HepG2 (cell line): ENCODE results near the gene PEX12. TPM values are rescaled to one million over a fixed set of nuclear protein-coding genes. Genes with fewer than 3 reads are reported as not detected.

Experiments
- AKAP8 ChIP-seq: sonication (generic); formaldehyde crosslinking; IDR thresholded peaks from 2 replicates; pipeline ENCODE4 v1.5.1; 2020; ENCODE audit warnings: mild to moderate bottlenecking, missing genetic modification reagents
- ATF1 ChIP-seq: IDR thresholded peaks from 2 replicates; pipeline ENCODE4 v1.6.1; 2016; ENCODE audit warnings: mild to moderate bottlenecking, control low read depth
- ATF7-NPFF ChIP-seq: sonication (generic); formaldehyde crosslinking; IDR thresholded peaks from 2 replicates; pipeline ENCODE4 v1.8.1; 2023; ENCODE audit warnings: mild to moderate bottlenecking, low read depth, missing genetic modification reagents, moderate library complexity
- CC2D1A ChIP-seq: sonication (generic); formaldehyde crosslinking; IDR thresholded peaks from 2 replicates; pipeline ENCODE4 v1.8.1; 2023; ENCODE audit warnings: mild to moderate bottlenecking, missing genetic modification reagents
- CCAR2 ChIP-seq: fragments of 200-400 bp; formaldehyde crosslinking; optimal IDR thresholded peaks from 2 replicates; pipeline ENCODE3; 2018; ENCODE audit warnings: low read depth, mild to moderate bottlenecking, low read length, moderate library complexity
- FOXC1 ChIP-seq: sonication (generic); formaldehyde crosslinking; IDR thresholded peaks from 2 replicates; pipeline ENCODE4 v1.8.0; 2022; ENCODE audit warnings: mild to moderate bottlenecking, missing genetic modification reagents, borderline replicate concordance
- FOXJ3 ChIP-seq: sonication (generic); formaldehyde crosslinking; IDR thresholded peaks from 2 replicates; pipeline ENCODE4 v1.4.0; 2020; ENCODE audit warnings: missing genetic modification reagents, mild to moderate bottlenecking, borderline replicate concordance
- GABPB1 ChIP-seq: IDR thresholded peaks from 2 replicates; pipeline ENCODE4 v1.6.1; 2016; ENCODE audit warnings: mild to moderate bottlenecking, missing genetic modification reagents, moderate library complexity, missing compliant biosample characterization
- KDM2A ChIP-seq: sonication (generic); formaldehyde crosslinking; IDR thresholded peaks from 2 replicates; pipeline ENCODE4 v1.4.0; 2020; ENCODE audit warnings: low read depth, missing genetic modification reagents, borderline replicate concordance
- NONO ChIP-seq, 2 experiments: fragments of 450-650 bp in 1 of 2; sonication (generic) in 1 of 2; formaldehyde crosslinking in 1 of 2; IDR thresholded peaks in 1 of 2; conservative IDR thresholded peaks in 1 of 2; 2 replicates each; pipeline versions ENCODE4 v1.6.1 to v1.8.0; 2017 to 2022; ENCODE audit warnings: mild to moderate bottlenecking in 1 of 2, missing genetic modification reagents in 1 of 2, moderate library complexity in 1 of 2
- SMARCE1 ChIP-seq: fragments of 450-650 bp; IDR thresholded peaks from 2 replicates; pipeline ENCODE4 v1.6.1; 2017; ENCODE audit warnings: borderline replicate concordance
- TERF1 ChIP-seq: sonication (generic); formaldehyde crosslinking; IDR thresholded peaks from 2 replicates; pipeline ENCODE4 v1.8.0; 2022; ENCODE audit warnings: mild to moderate bottlenecking, missing genetic modification reagents, moderate library complexity
- TIGD3 ChIP-seq: sonication (generic); formaldehyde crosslinking; IDR thresholded peaks from 2 replicates; pipeline ENCODE4 v1.5.1; 2020; ENCODE audit warnings: mild to moderate bottlenecking, missing genetic modification reagents, borderline replicate concordance
- TSC22D2 ChIP-seq: sonication (generic); formaldehyde crosslinking; IDR thresholded peaks from 2 replicates; pipeline ENCODE4 v1.5.1; 2020; ENCODE audit warnings: missing genetic modification reagents, mild to moderate bottlenecking, borderline replicate concordance
- ZNF451 ChIP-seq: sonication (generic); formaldehyde crosslinking; IDR thresholded peaks from 2 replicates; pipeline ENCODE4 v1.5.0; 2020; ENCODE audit warnings: mild to moderate bottlenecking, missing genetic modification reagents
- ZNF609 ChIP-seq: sonication (generic); formaldehyde crosslinking; IDR thresholded peaks from 2 replicates; pipeline ENCODE4 v1.4.0; 2020; ENCODE audit warnings: mild to moderate bottlenecking, missing genetic modification reagents, borderline replicate concordance
- polyA plus RNA-seq, 8 experiments: library from polyadenylated mRNA; depleted of rRNA in 3 of 8; stranded (reverse) in 7 of 8; unstranded in 1 of 8; fragments of >200 nt; fragmentation: Illumina TruSeq in 4 of 8; extraction: Trizol in 4 of 8; gene quantifications; 2 replicates each; pipeline versions ENCODE4 v1.2.1 to v1.2.3, GENCODE V29; 2011 to 2016; ENCODE audit warnings: low read depth in 4 of 8, missing spikeins in 1 of 8, mixed read lengths in 1 of 8; ENCODE audit not compliant: insufficient read depth in 1 of 8
- total RNA-seq, 5 experiments: library from RNA; depleted of rRNA; stranded (reverse); fragments of >200 nt; fragmentation: Illumina TruSeq; extraction: Trizol; gene quantifications; 2 replicates each; pipeline ENCODE4 v1.2.3, GENCODE V29; 2016; ENCODE audit warnings: low read depth in 1 of 5
- TF ChIP-seq, protein P1 (sequence below): sonication (generic); formaldehyde crosslinking; IDR thresholded peaks from 2 replicates; pipeline ENCODE4 v1.8.0; 2022; ENCODE audit warnings: mild to moderate bottlenecking, missing genetic modification reagents, moderate library complexity
- TF ChIP-seq, protein P2 (sequence below): sonication (generic); formaldehyde crosslinking; conservative IDR thresholded peaks from 2 replicates; pipeline ENCODE4 v1.4.0; 2020; ENCODE audit warnings: missing genetic modification reagents

Gene PEX12
- total and polyA plus RNA-seq, 2 of the 13 experiments (the other 11 are each of a cell fraction or from before 2014, with no cell fraction given), result 5.1 to 11.9 TPM

GRCh38 chr17:35578197-35578928 lies at the start of gene PEX12 (continued):
- TF ChIP-seq, protein P1, sequence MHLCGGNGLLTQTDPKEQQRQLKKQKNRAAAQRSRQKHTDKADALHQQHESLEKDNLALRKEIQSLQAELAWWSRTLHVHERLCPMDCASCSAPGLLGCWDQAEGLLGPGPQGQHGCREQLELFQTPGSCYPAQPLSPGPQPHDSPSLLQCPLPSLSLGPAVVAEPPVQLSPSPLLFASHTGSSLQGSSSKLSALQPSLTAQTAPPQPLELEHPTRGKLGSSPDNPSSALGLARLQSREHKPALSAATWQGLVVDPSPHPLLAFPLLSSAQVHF, result 0 out of 2 replicates have a peak, but pooled peaks have one; percentile 16
- TF ChIP-seq ZNF609, result peak; percentile 44; the same call in 1 of the 2 replicates
- peak; percentile 98 for TF ChIP-seq GABPB1 (CRISPR knock-in tag)
- TF ChIP-seq FOXC1 (CRISPR knock-in tag), result peak; percentile 93; the same call in 1 of the 2 replicates
- no peak for TF ChIP-seq TERF1 (CRISPR knock-in tag)
- no peak for TF ChIP-seq CCAR2
- TF ChIP-seq KDM2A (CRISPR knock-in tag), result peak; percentile 77
- no peak; the same call in 1 of the 2 replicates for TF ChIP-seq FOXJ3
- TF ChIP-seq TSC22D2 (CRISPR knock-in tag), result no peak; the same call in 1 of the 2 replicates
- no peak for TF ChIP-seq SMARCE1
- TF ChIP-seq ATF7-NPFF (CRISPR knock-in tag), result no peak
- TF ChIP-seq, protein P2, sequence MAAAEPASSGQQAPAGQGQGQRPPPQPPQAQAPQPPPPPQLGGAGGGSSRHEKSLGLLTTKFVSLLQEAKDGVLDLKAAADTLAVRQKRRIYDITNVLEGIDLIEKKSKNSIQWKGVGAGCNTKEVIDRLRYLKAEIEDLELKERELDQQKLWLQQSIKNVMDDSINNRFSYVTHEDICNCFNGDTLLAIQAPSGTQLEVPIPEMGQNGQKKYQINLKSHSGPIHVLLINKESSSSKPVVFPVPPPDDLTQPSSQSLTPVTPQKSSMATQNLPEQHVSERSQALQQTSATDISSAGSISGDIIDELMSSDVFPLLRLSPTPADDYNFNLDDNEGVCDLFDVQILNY, result no peak
- TF ChIP-seq NONO (IDR thresholded peaks at IDR 0.05), result no peak
- peak; percentile 83 for TF ChIP-seq NONO (CRISPR knock-in tag; conservative IDR thresholded peaks at IDR 0.05)
- peak; percentile 87; the same call in 1 of the 2 replicates for TF ChIP-seq AKAP8
- TF ChIP-seq TIGD3, result peak; percentile 69; the same call in 1 of the 2 replicates
- no peak for TF ChIP-seq CC2D1A (CRISPR knock-in tag)
- TF ChIP-seq ATF1 (CRISPR knock-in tag), result peak; percentile 96
- no peak for TF ChIP-seq ZNF451 (CRISPR knock-in tag)
